ENCODE data around the gene CNNM4.
A peak's percentile ranks its signal among the peaks of the same experiment; 100 is the strongest.

CNNM4 gene

DNA sequence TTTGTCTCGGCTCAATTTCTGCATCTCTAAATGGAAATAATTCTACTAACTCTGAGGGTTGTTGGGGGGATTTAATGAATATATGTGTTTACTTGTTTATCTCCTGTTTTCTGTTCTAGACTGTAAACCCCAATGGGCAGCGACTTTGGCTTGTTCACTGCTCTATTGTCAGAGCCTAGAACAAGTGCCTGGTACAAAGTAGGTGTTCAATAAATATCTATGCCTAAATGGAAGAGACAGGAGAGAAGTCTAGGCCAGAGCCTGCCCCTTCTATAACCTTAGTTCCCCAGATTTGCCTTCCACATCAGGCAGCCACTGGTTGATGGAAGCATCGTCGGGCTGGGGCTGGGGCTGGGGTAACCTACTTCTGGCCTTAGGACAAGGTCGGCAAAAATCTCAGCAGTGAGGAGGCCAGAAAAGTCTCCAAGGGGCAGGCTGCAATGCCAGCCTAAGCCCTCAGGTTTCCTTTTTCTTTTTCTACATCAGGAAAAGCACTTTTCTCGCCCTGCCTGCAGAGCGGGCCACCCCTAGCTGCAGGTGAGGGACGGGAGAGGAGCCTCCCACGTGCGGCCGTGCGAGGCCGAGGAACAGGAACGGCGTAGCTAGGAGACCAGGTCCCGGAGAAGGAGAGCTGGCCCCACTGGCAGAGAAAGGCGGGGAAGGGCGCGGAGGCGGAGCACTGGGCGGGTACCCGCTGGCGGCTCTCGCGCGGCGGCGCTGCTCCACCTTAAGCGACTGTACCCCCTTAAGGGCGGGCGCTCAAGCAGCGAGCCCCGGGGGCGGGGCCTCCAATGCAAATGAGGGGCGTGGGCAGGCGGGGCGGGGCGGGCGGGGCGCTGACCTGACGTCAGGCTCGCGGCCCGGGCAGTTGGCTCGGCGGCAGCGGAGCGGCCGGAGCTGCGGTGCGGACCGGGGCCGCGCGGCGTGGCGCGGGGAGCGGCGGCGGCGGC, at the start of gene CNNM4:
TSS of gene CNNM4 (plus strand) at position 867 of the 950 bp plus-strand sequence. CDS start 98 bp downstream, outside the sequence.
- DNase-seq (ENCODE audit: low spot score) (peak; percentile 99), FAIRE-seq (no peak)

- no peak for FAIRE-seq
Measured at GRCh38 chr2:96710985-96711384, 49.7 kb upstream of the CNNM4 start.

DNA sequence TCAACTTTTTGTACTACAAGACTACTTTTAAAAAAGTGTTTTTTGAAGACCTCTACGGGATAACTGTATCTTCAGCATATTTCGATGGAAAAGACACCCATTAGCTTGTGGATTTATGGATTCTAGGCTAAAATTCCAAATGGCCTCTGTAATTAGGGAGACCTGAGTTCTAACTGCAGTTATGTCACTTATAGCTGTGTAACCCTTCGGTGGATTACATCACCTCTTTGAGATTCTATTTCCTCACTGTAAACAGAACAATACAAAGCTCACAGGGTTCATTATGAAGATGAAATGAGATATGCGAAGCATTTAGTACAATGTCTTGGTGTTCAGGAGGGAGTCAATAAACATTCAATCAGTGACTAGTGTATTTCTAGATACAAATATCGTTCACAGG, 45.0 kb upstream of the CNNM4 start:
- DNase-seq (ENCODE audit: low spot score), result no peak
- FAIRE-seq, result no peak

More at GRCh38 chr2:96710985-96711384, 49.7 kb upstream of the CNNM4 start:
- DNase-seq (ENCODE audit: low spot score), result no peak

DNA sequence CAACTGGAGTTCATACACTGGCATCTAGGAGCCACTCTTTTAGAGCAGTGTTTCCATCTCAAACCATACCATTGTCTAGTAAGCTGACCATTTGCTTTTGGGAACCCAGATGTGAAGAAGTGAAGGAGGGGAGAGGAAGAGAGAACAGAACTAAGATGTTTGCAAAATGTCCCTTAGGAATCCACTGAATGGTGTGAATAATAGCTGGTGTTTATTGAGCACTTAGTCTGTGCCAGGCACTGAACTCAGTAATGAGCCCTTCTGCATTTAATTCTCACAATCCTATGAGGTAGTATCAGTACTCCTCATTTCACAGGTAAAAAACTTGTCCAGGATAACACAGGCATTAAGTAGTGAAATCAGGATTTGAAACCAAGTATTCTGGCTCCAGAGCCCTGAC, 44.3 kb upstream of the CNNM4 start:
- FAIRE-seq, result no peak
- DNase-seq (ENCODE audit: low spot score), result no peak

- DNase-seq (ENCODE audit: low spot score) (no peak), FAIRE-seq (no peak)
Measured at GRCh38 chr2:96726131-96726530, 34.6 kb upstream of the CNNM4 start.

- FAIRE-seq (no peak), DNase-seq (ENCODE audit: low spot score) (no peak)
Measured at GRCh38 chr2:96727431-96727830, 33.3 kb upstream of the CNNM4 start.

- FAIRE-seq (no peak), DNase-seq (ENCODE audit: low spot score) (no peak)
Measured at GRCh38 chr2:96729748-96730147, 31.0 kb upstream of the CNNM4 start.

- FAIRE-seq (no peak), DNase-seq (ENCODE audit: low spot score) (no peak)
Measured at GRCh38 chr2:96730212-96730611, 30.5 kb upstream of the CNNM4 start.

- no peak for FAIRE-seq
Measured at GRCh38 chr2:96733931-96734330, 26.8 kb upstream of the CNNM4 start.

GRCh38 chr2:96734880-96735583, 25.7 kb upstream of the CNNM4 start:
- no peak for DNase-seq (ENCODE audit: low spot score)
- no peak for FAIRE-seq

More at GRCh38 chr2:96733931-96734330, 26.8 kb upstream of the CNNM4 start:
- DNase-seq (ENCODE audit: low spot score), result no peak

- FAIRE-seq (no peak), DNase-seq (ENCODE audit: low spot score) (no peak)
Measured at GRCh38 chr2:96737251-96737650, 23.5 kb upstream of the CNNM4 start.

DNA sequence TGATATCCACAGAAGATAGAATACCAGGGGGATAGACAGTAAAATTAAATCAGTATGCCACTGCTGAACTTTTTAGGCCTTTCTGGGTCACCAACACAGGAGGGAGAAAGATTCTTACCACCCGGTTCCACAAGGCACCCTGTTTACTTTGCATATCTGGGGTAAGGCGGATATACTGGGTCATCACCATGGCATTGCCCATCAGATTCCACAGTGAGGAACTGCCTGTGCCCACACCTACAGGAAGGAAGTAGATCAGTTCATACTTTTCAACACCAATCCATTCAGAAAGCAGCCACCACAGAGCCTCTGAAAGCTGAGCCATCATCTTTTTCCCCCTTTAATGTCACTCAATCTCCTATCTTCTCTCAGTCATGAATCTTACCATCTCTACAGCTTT, 22.9 kb upstream of the CNNM4 start:
- DNase-seq (ENCODE audit: low spot score) (no peak), FAIRE-seq (no peak)

GRCh38 chr2:96739076-96739632, 21.5 kb upstream of the CNNM4 start:
- DNase-seq (ENCODE audit: low spot score), result no peak
- FAIRE-seq, result no peak

- DNase-seq (ENCODE audit: low spot score) (peak; percentile 99), FAIRE-seq (no peak)
Measured at GRCh38 chr2:96739633-96740428, 20.9 kb upstream of the CNNM4 start, which contains the start of gene LMAN2L. Gene LMAN2L, minus strand, starts transcription at chr2:96740064. Its CDS starts 24 bp downstream, at chr2:96740040.

- DNase-seq (ENCODE audit: low spot score), result no peak
- FAIRE-seq, result no peak
Measured at GRCh38 chr2:96747061-96747617, 13.6 kb upstream of the CNNM4 start.

DNA sequence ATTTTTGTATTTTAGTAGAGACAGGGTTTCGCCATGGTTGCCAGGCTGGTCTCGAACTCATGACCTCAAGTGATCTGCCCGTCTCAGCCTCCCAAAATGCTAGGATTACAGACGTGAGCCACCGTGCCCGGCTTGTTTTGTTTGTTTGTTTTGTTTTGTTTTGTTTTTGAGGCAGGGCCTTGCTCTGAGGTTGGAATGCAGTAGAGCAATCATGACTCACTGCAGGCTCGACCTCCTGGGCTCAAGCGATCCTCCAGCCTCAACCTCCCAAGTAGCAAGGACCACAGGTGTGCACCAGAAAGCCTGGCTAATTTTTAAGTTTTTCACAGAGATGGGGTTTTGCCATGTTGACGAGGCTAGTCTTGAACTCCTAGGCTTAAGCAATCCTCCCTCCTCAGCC, 8.9 kb upstream of the CNNM4 start:
- no peak for DNase-seq (ENCODE audit: low spot score)
- no peak for FAIRE-seq

DNA sequence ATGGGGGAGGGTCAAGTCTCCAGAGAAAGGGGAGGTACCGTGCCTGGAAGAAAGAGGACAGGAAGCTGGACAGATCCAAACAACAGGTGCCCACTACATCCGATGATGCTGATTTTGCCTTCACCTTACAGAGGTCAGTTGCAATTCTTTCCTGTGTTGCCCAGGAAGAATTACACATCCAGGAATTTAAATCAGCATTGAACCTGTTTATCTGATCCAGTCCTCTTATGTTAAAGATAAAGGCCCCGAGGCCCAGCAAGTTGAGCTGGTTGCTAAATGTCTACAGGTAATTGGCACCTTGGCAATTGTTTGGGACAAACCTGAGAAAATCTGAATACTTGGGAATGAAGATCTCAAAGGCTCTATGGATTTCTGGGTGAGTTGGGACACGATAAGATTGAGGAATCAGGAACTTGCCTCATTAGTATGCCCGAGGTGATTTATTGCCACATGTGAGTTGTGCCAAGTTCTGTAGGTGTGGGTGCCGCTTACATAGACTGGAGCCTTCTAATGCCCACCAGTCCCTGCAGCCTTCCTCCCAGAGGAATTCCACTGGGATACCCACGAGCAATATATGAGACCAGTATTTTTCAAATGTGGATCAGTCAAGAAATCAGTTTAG, 6.9 kb upstream of the CNNM4 start:
- no peak for DNase-seq (ENCODE audit: low spot score)
- no peak for FAIRE-seq

DNA sequence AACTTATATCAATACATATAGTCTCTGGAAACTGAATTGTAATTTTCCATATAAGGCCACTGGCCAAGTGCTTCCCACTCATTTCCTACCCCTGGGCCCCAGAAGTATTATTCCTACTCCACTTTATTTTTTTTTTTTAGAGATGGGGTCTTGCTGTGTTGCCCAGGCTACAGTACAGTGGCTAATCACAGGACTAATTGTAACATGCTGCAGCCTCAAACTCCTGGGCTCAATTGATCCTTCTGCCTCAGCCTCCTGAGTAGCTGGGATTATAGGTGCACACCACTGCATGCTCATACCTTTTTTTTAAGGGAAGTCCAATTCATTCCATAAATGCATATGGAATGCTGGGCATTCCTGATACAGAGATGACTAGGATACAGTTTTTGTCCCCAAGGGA, 6.4 kb upstream of the CNNM4 start:
- FAIRE-seq (no peak), DNase-seq (ENCODE audit: low spot score) (no peak)

DNA sequence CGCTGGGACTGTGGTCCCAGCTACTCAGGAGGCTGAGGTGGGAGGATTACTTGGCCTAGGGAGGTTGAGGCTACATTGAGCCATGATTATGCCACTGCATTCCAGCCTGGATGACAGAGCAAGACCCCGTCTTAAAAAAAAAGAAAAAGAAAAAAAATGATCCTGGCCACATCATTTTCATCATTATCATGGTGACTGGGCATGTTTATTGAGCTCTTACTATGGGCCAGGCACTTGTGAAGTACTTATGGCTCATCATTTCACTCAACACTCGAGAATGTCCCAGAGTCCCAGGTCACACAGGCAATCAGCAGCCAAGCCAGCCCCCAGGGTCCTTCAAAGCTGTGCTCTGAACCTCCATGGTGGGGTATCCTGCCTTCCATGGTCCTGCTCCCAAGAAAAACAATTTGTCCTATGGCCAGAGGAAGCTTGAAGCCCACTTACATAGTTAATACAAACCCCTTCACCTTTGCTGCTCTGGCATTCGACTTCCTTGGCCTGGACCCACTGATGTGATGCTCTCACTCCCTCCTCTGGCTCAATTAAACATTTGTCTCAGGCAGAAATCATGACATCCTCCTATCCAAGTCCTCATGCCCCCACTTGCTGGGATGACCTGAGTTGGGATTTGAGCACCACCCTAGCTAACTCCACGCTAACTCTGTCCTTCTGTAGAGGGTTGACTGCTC, 3.8 kb upstream of the CNNM4 start:
- DNase-seq (ENCODE audit: low spot score), result no peak
- FAIRE-seq, result no peak

- FAIRE-seq, result no peak
- no peak for DNase-seq (ENCODE audit: low spot score)
Measured at GRCh38 chr2:96757477-96757860, 3.2 kb upstream of the CNNM4 start.

All from urothelium cell line (cell line).